HL-60/S4 treated with retinoic acid at 250 ng/mL for 4 days and 3 days (cell line): ENCODE data around the gene MTHFD2L.
"Not testable (repeated sequence)": the region's sequence is repeated elsewhere in the genome, so short reads cannot be mapped to it uniquely, and the experiment has no call there.

Experiments used
- in situ Hi-C: fragments of 300-500 bp; cut with MboI; formaldehyde crosslinking; loops from 2 replicates; pipeline ENCODE4 v1.7.0; 2022; ENCODE audit warnings: low sequenced_read_pairs

Gene MTHFD2L

GRCh38 chr4:74130843-74131242 lies 27.1 kb upstream of the MTHFD2L start:
- in situ Hi-C loops: not testable (repeated sequence)

- in situ Hi-C loops: not testable (repeated sequence)
These were observed 25.7 kb upstream of the MTHFD2L start for GRCh38 chr4:74132188-74132587.

GRCh38 chr4:74132944-74133343 lies 25.0 kb upstream of the MTHFD2L start:
- in situ Hi-C loops: no loop called here

- in situ Hi-C loops: no loop called here
These were observed 24.0 kb upstream of the MTHFD2L start for GRCh38 chr4:74133786-74134499.

GRCh38 chr4:74134500-74134852 lies 23.4 kb upstream of the MTHFD2L start:
- in situ Hi-C loops: no loop called here

- in situ Hi-C loops: no loop called here
These were observed 11.3 kb upstream of the MTHFD2L start for GRCh38 chr4:74146581-74147129.

GRCh38 chr4:74148205-74148604 lies 9.7 kb upstream of the MTHFD2L start:
- in situ Hi-C loops: no loop called here

- in situ Hi-C loops: no loop called here
These were observed 5.1 kb upstream of the MTHFD2L start for GRCh38 chr4:74152836-74153235.

GRCh38 chr4:74156521-74156920 lies 1.4 kb upstream of the MTHFD2L start:
- in situ Hi-C loops: no loop called here

GRCh38 chr4:74157154-74157553 lies 764 bp upstream of the MTHFD2L start:
- in situ Hi-C loops: no loop called here

- in situ Hi-C loops: no loop called here
These were observed 686 bp downstream of the MTHFD2L start for GRCh38 chr4:74158466-74159142.

- in situ Hi-C loops: no loop called here
These were observed 1.3 kb downstream of the MTHFD2L start for GRCh38 chr4:74159143-74159709.

- in situ Hi-C loops: no loop called here
These were observed 3.9 kb downstream of the MTHFD2L start for GRCh38 chr4:74161666-74162450.

GRCh38 chr4:74166135-74166534 lies 8.2 kb downstream of the MTHFD2L start:
- in situ Hi-C loops: no loop called here

GRCh38 chr4:74166818-74167217 lies 8.9 kb downstream of the MTHFD2L start:
- in situ Hi-C loops: no loop called here

- in situ Hi-C loops: no loop called here
These were observed 9.7 kb downstream of the MTHFD2L start for GRCh38 chr4:74167585-74167984.

GRCh38 chr4:74168841-74169240 lies 10.9 kb downstream of the MTHFD2L start:
- in situ Hi-C loops: no loop called here

- in situ Hi-C loops: no loop called here
These were observed 15.4 kb downstream of the MTHFD2L start for GRCh38 chr4:74173321-74173720.

- in situ Hi-C loops: no loop called here
These were observed 16.5 kb downstream of the MTHFD2L start for GRCh38 chr4:74174421-74174820.

- in situ Hi-C loops: no loop called here
These were observed 17.0 kb downstream of the MTHFD2L start for GRCh38 chr4:74174941-74175340.

- in situ Hi-C loops: no loop called here
These were observed 17.5 kb downstream of the MTHFD2L start for GRCh38 chr4:74175379-74175778.
